ENCODE measurements around the gene ERBB4.

- TF ChIP-seq, protein P1, sequence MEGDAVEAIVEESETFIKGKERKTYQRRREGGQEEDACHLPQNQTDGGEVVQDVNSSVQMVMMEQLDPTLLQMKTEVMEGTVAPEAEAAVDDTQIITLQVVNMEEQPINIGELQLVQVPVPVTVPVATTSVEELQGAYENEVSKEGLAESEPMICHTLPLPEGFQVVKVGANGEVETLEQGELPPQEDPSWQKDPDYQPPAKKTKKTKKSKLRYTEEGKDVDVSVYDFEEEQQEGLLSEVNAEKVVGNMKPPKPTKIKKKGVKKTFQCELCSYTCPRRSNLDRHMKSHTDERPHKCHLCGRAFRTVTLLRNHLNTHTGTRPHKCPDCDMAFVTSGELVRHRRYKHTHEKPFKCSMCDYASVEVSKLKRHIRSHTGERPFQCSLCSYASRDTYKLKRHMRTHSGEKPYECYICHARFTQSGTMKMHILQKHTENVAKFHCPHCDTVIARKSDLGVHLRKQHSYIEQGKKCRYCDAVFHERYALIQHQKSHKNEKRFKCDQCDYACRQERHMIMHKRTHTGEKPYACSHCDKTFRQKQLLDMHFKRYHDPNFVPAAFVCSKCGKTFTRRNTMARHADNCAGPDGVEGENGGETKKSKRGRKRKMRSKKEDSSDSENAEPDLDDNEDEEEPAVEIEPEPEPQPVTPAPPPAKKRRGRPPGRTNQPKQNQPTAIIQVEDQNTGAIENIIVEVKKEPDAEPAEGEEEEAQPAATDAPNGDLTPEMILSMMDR (IDR thresholded peaks at IDR 0.05) = no peak
- no peak for TF ChIP-seq POLR2A (IDR thresholded peaks at IDR 0.05)
- no peak for TF ChIP-seq EP300 (IDR thresholded peaks at IDR 0.05)
Measured at GRCh38 chr2:212157012-212157411, 381.6 kb downstream of the ERBB4 start.
